Measurements from ENCODE around the gene S100A5.
"Not testable (repeated sequence)": the region's sequence is repeated elsewhere in the genome, so short reads cannot be mapped to it uniquely, and the experiment has no call there.

S100A5 gene

DNA sequence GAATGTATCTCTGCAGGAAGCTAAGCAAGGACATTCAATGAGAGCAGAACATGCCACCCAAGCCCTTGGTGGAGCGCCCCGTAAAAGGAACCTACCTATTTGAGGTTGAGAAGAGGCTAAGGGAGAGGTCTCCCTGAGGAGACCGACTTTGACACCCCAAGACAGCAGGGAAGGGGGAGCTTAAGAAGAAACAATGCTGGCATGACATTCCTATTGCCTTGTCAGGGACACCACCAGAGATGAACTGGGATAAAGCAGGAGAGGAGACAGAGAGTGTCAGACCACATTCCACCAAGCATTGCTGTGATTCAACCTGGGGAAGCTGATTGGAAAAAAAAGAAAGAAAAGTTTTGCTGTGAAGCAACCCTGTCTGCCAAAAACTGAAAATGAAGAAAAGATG is 38.2 kb upstream of the S100A5 start:
- no peak for TF ChIP-seq CTCF (conservative IDR thresholded peaks at IDR 0.05; ENCODE audit: low read depth, low read length)
- no peak for DNase-seq (ENCODE audit: low read depth)

DNA sequence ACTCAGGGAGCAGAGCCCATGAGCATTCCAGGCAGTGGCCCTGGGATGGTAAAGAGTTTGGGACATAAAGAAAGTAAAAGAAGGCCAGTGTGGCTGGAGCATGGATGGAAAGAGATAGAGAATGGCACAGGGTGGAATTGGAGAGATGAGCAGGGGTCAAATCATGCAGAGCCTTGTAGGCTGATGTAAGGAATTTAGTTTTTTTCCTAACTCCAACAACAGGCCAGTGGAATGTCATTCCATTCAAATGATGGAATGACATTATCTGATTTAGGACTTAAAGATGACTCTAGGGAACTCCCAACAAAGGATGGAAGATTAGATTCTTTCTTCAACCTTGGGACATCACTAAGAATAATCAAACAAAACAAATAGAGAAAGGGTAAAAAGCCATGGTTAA is 37.8 kb upstream of the S100A5 start:
- no peak for TF ChIP-seq CTCF (conservative IDR thresholded peaks at IDR 0.05; ENCODE audit: low read depth, low read length)
- H3K4me3 ChIP-seq (ENCODE audit: low read length) = no peak overlapping the region
- DNase-seq (ENCODE audit: low read depth) = no peak

More for the DNA sequence above, 38.2 kb upstream of the S100A5 start:
- H3K4me3 ChIP-seq (ENCODE audit: low read length) = no peak overlapping the region

GRCh38 chr1:153577624-153578051 is 36.9 kb upstream of the S100A5 start:
- no peak for DNase-seq (ENCODE audit: low read depth)
- no peak overlapping the region for H3K4me3 ChIP-seq (ENCODE audit: low read length)
- no peak for TF ChIP-seq CTCF (conservative IDR thresholded peaks at IDR 0.05; ENCODE audit: low read depth, low read length)

- TF ChIP-seq CTCF (conservative IDR thresholded peaks at IDR 0.05; ENCODE audit: low read depth, low read length) = no peak
- H3K4me3 ChIP-seq (ENCODE audit: low read length) = no peak overlapping the region
- DNase-seq (ENCODE audit: low read depth) = no peak
These were observed 36.4 kb upstream of the S100A5 start for GRCh38 chr1:153577138-153577537.

GRCh38 chr1:153575497-153575896 is 34.8 kb upstream of the S100A5 start:
- not testable (repeated sequence) for H3K4me3 ChIP-seq (ENCODE audit: low read length); DNase-seq (ENCODE audit: low read depth)

GRCh38 chr1:153575081-153575491 is 34.4 kb upstream of the S100A5 start:
- not testable (repeated sequence) for DNase-seq (ENCODE audit: low read depth); H3K4me3 ChIP-seq (ENCODE audit: low read length)

DNA sequence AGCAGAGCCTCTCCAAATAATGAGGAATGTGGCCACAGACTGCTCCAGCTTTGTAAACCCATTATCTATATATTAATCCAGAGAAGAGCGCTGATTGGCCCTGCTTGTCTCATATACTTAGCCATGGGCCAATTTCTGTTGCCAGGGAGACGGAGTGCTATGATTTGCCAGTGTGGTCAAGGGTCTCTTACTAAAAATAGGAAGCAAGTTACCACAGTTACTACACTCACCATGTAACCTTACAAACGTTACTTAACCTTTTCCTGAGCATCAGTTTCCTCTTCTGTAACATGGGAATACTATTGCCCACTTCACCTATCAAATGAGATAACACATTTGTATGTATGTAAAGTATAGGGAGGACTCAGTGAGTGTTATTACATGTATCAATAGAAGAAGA is 32.6 kb upstream of the S100A5 start:
- TF ChIP-seq CTCF (conservative IDR thresholded peaks at IDR 0.05; ENCODE audit: low read depth, low read length) = no peak
- no peak overlapping the region for H3K4me3 ChIP-seq (ENCODE audit: low read length)
- DNase-seq (ENCODE audit: low read depth) = no peak

DNA sequence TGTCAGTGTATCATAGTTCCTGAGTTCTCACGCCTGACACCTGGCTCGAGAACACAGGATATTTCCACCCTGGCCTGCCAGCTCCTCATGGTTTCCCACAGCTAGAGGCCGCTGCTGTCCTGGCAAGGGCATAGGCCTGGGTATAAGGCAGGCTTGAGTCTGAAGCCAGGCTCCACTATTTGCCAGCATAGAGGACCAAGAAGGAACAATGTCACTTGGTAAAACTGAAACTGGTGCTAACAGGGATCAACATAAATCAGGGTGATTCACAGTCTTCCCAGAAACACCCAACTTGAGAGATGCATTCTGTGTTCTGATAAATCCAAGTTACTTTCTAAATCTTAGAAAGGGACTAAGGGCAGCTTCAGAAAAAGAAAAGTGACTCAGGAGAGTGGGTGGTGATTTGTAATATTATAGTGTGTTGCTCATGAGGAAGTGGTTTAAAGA is 31.9 kb upstream of the S100A5 start:
- peak; percentile 95 for TF ChIP-seq CTCF (conservative IDR thresholded peaks at IDR 0.05; ENCODE audit: low read depth, low read length)
- no peak overlapping the region for H3K4me3 ChIP-seq (ENCODE audit: low read length)
- no peak for DNase-seq (ENCODE audit: low read depth)

All from retinal pigment epithelial cell (primary cell).